Naive thymus-derived CD4-positive, alpha-beta T cell (primary cell): Measurements from ENCODE around the gene TAF1L. TPM values are rescaled to one million over a fixed set of nuclear protein-coding genes. Genes with fewer than 3 reads are reported as not detected.
"Not testable (repeated sequence)": the region's sequence is repeated elsewhere in the genome, so short reads cannot be mapped to it uniquely, and the experiment has no call there.

Experiments
- ATAC-seq: fragments of 150-1000 bp; cut with Tn5 transposase; 2 replicates; pipeline ENCODE4 v1.10.0; 2021; ENCODE audit warnings: mild to moderate bottlenecking, moderate library complexity
- CTCF ChIA-PET: fragments of 350-600 bp; sonication (Branson Sonifier 250); formaldehyde crosslinking; loops from one replicate; lab custom pipeline; 2021; ENCODE audit warnings: antibody characterized with exemption; lab: Charles Lee
- POLR2A ChIA-PET: fragments of 350-600 bp; sonication (Branson Sonifier 250); formaldehyde crosslinking; loops from one replicate; lab custom pipeline; 2021; ENCODE audit warnings: antibody characterized with exemption, inconsistent platforms; lab: Charles Lee
- DNase-seq, 9 donors: peaks; one replicate each; pipeline versions ENCODE4 v3.0.0 to v3.0.0-alpha.2; 2020 to 2022; ENCODE audit warnings: mixed read lengths in 1 of 9
- H3K27ac ChIP-seq: one replicate; pipeline ENCODE4 v1.7.0; 2013; ENCODE audit warnings: mild to moderate bottlenecking, low read depth, low read length, moderate library complexity
- H3K27me3 ChIP-seq, 2 donors: one replicate each; pipeline ENCODE4 v1.7.0; 2013; ENCODE audit warnings: low read length in 2 of 2, mild to moderate bottlenecking in 2 of 2, moderate library complexity in 2 of 2; ENCODE audit not compliant: control insufficient read depth in 2 of 2, insufficient read depth in 2 of 2
- H3K36me3 ChIP-seq, 3 experiments: 1 replicate in 2 of 3; 2 replicates in 1 of 3; pipeline ENCODE4 v1.7.0; 2013; ENCODE audit warnings: low read length in 3 of 3, mild to moderate bottlenecking in 3 of 3, moderate library complexity in 1 of 3; ENCODE audit not compliant: insufficient read depth in 3 of 3, control insufficient read depth in 2 of 3
- H3K4me1 ChIP-seq, 2 donors: one replicate each; pipeline ENCODE4 v1.7.0; 2013; ENCODE audit warnings: low read length in 2 of 2, mild to moderate bottlenecking in 2 of 2, moderate library complexity in 1 of 2; ENCODE audit not compliant: control insufficient read depth in 2 of 2, insufficient read depth in 2 of 2
- H3K4me3 ChIP-seq: 2 replicates; pipeline ENCODE4 v1.7.0; 2013; ENCODE audit warnings: mild to moderate bottlenecking, low read length
- H3K9me3 ChIP-seq, 3 experiments: 1 replicate in 2 of 3; 2 replicates in 1 of 3; pipeline ENCODE4 v1.7.0; 2013; ENCODE audit warnings: low read length in 3 of 3; ENCODE audit not compliant: control insufficient read depth in 2 of 3
- H3K27ac Mint-ChIP-seq, 9 donors: one replicate each; pipeline ENCODE4 v1.8.0; 2020 to 2022; ENCODE audit warnings: mixed read lengths in 9 of 9, mild to moderate bottlenecking in 8 of 9, moderate library complexity in 5 of 9, inconsistent platforms in 2 of 9
- H3K27me3 Mint-ChIP-seq, 5 donors: one replicate each; pipeline ENCODE4 v1.8.0; 2021 to 2022; ENCODE audit warnings: mixed read lengths in 5 of 5, mild to moderate bottlenecking in 1 of 5
- H3K36me3 Mint-ChIP-seq, 5 donors: one replicate each; pipeline ENCODE4 v1.8.0; 2020 to 2022; ENCODE audit warnings: mixed read lengths in 5 of 5, mild to moderate bottlenecking in 3 of 5, inconsistent platforms in 1 of 5
- H3K4me1 Mint-ChIP-seq, 7 donors: one replicate each; pipeline ENCODE4 v1.8.0; 2020 to 2022; ENCODE audit warnings: mixed read lengths in 7 of 7, mild to moderate bottlenecking in 3 of 7, inconsistent platforms in 1 of 7
- H3K4me3 Mint-ChIP-seq, 10 donors: one replicate each; pipeline ENCODE4 v1.8.0; 2020 to 2022; ENCODE audit warnings: mild to moderate bottlenecking in 10 of 10, mixed read lengths in 10 of 10, moderate library complexity in 6 of 10, inconsistent platforms in 2 of 10
- H3K9me3 Mint-ChIP-seq, 11 donors: one replicate each; pipeline ENCODE4 v1.8.0; 2020 to 2022; ENCODE audit warnings: mixed read lengths in 11 of 11, mild to moderate bottlenecking in 4 of 11, inconsistent platforms in 1 of 11, moderate library complexity in 1 of 11
- intact Hi-C, 2 donors: fragments of 100-400 bp; cut with micrococcal nuclease; formaldehyde crosslinking; loops; one replicate each; pipeline ENCODE4 v1.15.1; 2023
- polyA plus RNA-seq, 2 donors: library from polyadenylated mRNA; unstranded; fragments of 300-500 nt; fragmentation: Illumina TruSeq; gene quantifications; one replicate each; pipeline ENCODE4 v1.2.3, GENCODE V29; 2021
- total RNA-seq, 6 experiments: library from RNA in 5 of 6; stranded (reverse) in 5 of 6; gene quantifications; 1 replicate in 5 of 6; 2 replicates in 1 of 6; pipeline ENCODE4 v1.2.3 and lab custom pipeline; 2021 to 2026

TAF1L gene
- total and polyA plus RNA-seq, 7 experiments from 2014 or later, result 0.05 TPM; not detected in 4

DNA sequence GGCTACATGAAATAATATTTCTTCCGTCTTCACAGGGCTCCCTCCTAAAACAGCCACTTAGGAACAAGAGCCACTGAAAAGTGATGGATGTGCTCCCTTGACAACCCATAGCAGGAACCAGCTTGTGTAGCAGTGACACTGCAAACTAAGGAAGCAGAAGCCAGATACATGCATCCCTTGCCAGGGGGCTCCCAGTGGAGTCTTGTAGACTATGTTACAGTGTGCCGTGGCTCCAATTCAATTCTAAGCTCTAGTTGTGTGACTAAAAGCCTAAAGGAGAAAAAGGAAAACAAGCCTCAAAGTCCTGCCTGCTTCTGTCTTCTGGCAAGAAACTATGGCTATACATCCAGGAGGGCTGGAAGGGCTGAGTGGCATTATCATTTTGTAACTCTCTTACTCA is 12.2 kb upstream of the TAF1L start:
- Mint-ChIP-seq H3K4me1 (no peaks in the 10 kb centered on the region), H3K9me3 (peaks cover 0 to 18% (median 10%) of the 10 kb centered on the region in 11 donors), H3K27ac (no peak overlapping the region), H3K27me3 (peaks cover 4 to 45% (median 36%) of the 10 kb centered on the region in 5 donors), H3K4me3 (no peak overlapping the region), H3K36me3 (no peaks in the 10 kb centered on the region)
- H3K27ac ChIP-seq, result no peak overlapping the region
- intact Hi-C loops, result no loop called here
- ATAC-seq (no peak), DNase-seq (no peak)
- H3K4me1 ChIP-seq, result no peaks in the 10 kb centered on the region
- H3K4me3 ChIP-seq, result no peak overlapping the region
- peaks cover 0 to 3% (median 0%) of the 10 kb centered on the region in 3 experiments for H3K9me3 ChIP-seq
- POLR2A ChIA-PET, result no interaction called here
- no peaks in the 10 kb centered on the region for H3K36me3 ChIP-seq
- CTCF ChIA-PET, result no interaction called here
- no peaks in the 10 kb centered on the region for H3K27me3 ChIP-seq

DNA sequence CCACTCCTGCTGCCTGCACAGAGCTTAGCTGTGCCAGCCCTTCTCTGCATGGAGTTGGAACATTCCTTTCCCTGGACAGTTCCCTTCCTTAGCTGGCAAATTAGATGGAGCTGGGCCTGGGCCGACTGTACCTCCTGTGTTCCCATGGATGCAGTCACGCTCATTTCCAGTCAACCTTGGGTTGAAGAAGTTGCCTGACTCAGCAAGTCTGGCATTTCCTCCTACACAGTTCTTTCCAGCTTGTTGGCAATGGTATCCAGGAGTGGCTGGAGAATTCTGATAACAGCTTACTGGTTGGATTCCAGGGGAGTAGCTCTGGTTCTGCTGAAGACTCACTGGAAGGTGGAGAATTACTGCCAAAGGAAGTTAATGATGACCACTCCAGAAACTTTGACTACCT is 9.2 kb upstream of the TAF1L start:
- Mint-ChIP-seq H3K27ac (no peak overlapping the region), H3K9me3 (peaks cover 0 to 10% (median 4%) of the 10 kb centered on the region in 11 donors), H3K36me3 (peaks cover 0 to 6% (median 0%) of the 10 kb centered on the region in 5 donors), H3K4me3 (no peak overlapping the region), H3K4me1 (no peaks in the 10 kb centered on the region), H3K27me3 (peaks cover 4 to 57% (median 46%) of the 10 kb centered on the region in 5 donors)
- ChIA-PET POLR2A (no interaction called here), CTCF (no interaction called here)
- H3K27ac ChIP-seq, result no peak overlapping the region
- intact Hi-C loops, result no loop called here
- no peaks in the 10 kb centered on the region for H3K36me3 ChIP-seq
- no peak overlapping the region for H3K4me3 ChIP-seq
- no peak for DNase-seq
- no peaks in the 10 kb centered on the region for H3K4me1 ChIP-seq
- ATAC-seq, result no peak
- no peaks in the 10 kb centered on the region for H3K9me3 ChIP-seq
- H3K27me3 ChIP-seq, result no peaks in the 10 kb centered on the region

DNA sequence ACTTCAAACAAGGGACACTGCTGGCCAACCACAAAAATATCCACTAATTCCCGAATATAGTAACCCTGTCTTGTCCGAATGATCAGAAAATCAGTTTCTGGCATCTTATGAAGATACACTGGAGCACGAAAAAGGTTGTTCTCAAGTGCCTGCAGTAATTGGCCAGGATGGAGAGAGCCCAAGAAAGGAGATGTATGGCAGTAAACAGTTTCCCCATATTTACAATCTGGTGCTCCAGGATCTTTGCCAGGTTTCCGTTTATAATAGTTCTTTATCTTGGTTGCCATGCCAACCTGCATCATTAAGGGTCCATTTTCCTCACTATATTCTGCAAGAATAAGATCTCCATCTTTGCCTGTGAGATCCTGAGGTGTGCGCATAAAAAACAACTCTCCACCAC is 2.3 kb downstream of the TAF1L start:
- H3K4me1 ChIP-seq, H3K27me3 ChIP-seq, H3K4me3 Mint-ChIP-seq, CTCF ChIA-PET, DNase-seq, H3K4me1 Mint-ChIP-seq, ATAC-seq, POLR2A ChIA-PET, H3K9me3 Mint-ChIP-seq, H3K9me3 ChIP-seq, H3K4me3 ChIP-seq, H3K27ac Mint-ChIP-seq, H3K36me3 ChIP-seq, intact Hi-C loops, H3K36me3 Mint-ChIP-seq, H3K27ac ChIP-seq: not testable (repeated sequence)
- H3K27me3 Mint-ChIP-seq, result peaks cover 0 to 20% (median 10%) of the 10 kb centered on the region in 5 donors

DNA sequence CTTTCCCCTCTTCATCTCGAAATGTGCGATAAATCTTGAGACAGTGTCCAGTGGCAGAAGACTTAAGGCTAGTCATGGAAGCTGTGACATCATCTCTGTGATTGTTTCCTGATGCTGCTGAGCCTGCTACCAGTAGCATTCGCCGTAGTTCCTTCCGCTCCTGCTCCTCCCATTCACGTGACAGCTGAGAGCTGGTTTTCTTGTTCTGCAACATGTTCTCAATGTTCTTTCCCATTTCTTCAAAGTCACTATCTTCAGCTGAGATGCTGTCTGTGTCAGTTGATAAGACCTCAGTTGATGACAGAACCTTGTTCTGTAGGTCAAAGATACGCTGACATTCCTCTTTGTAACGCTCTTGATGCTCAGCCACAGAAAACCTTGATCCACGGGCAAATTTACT is 3.5 kb downstream of the TAF1L start:
- Mint-ChIP-seq H3K4me1 (no peaks in the 10 kb centered on the region), H3K36me3 (no peaks in the 10 kb centered on the region), H3K9me3 (peaks cover 0 to 9% (median 3%) of the 10 kb centered on the region in 11 donors), H3K27ac (no peak overlapping the region), H3K27me3 (peaks cover 0 to 18% (median 9%) of the 10 kb centered on the region in 5 donors), H3K4me3 (no peak overlapping the region)
- no peak overlapping the region for H3K27ac ChIP-seq
- no peak for ATAC-seq
- no peaks in the 10 kb centered on the region for H3K4me1 ChIP-seq
- no peak overlapping the region for H3K4me3 ChIP-seq
- DNase-seq, result no peak
- ChIA-PET POLR2A (no interaction called here), CTCF (no interaction called here)
- no peaks in the 10 kb centered on the region for H3K27me3 ChIP-seq
- intact Hi-C loops, result no loop called here
- no peaks in the 10 kb centered on the region for H3K9me3 ChIP-seq
- H3K36me3 ChIP-seq, result no peaks in the 10 kb centered on the region

DNA sequence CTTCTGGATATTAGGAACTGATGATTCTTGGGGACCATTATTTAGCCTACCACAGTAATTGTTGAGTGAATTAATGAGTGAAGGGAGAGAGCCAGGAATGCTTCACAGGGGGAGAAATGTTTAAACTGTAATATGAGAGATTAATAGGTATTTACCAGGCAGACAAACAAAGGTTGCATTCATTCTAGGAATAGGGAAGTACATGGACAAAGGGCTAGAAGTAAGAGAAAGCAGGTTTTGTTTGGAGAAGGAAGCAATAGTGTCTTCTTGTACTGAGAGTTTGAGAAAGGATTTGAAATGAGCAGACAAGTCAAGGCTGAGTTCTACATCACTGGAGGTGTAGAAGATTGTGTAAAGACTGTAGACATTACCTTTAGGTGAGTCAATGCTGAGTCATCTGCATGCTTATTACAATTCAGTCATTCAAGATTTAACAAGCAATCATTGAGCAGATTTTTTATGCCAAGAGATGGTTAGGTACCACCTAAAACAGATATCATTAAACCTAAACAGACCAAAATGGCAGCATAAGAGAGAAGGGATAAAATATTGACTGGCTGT is 8.0 kb downstream of the TAF1L start:
- no peaks in the 10 kb centered on the region for H3K36me3 ChIP-seq
- no peaks in the 10 kb centered on the region for H3K4me1 Mint-ChIP-seq
- CTCF ChIA-PET, result no interaction called here

DNA sequence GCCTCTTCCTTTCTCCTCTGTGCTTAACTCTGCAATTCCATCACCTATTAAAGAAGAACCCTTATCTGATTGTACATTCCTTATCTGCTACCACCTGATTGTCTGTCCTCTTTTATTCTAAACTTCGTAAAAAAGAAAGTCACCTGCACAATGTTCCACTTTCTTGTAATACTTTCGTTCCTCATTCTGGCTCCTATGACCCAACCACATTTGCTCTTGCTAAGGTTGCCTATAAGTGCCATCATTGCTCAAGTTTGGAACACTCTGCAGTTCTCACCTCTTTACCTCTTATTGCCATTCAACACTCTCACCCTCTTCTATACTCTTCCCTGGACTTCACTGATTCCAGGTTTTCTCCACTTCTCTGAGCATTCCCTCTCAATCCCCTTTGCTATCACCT is 10.1 kb downstream of the TAF1L start:
- Histone ChIP-seq H3K4me1 (no peaks in the 10 kb centered on the region), H3K9me3 (no peaks in the 10 kb centered on the region), H3K27me3 (no peaks in the 10 kb centered on the region), H3K36me3 (no peaks in the 10 kb centered on the region), H3K4me3 (no peak overlapping the region), H3K27ac (no peak overlapping the region)
- no peak for DNase-seq
- ChIA-PET CTCF (no interaction called here), POLR2A (no interaction called here)
- Mint-ChIP-seq H3K36me3 (no peaks in the 10 kb centered on the region), H3K4me3 (no peak overlapping the region), H3K4me1 (no peaks in the 10 kb centered on the region), H3K9me3 (no peaks in the 10 kb centered on the region), H3K27me3 (peaks cover 0 to 20% (median 14%) of the 10 kb centered on the region in 5 donors), H3K27ac (no peak overlapping the region)
- ATAC-seq, result no peak
- intact Hi-C loops, result no loop called here

More for the DNA sequence above, 8.0 kb downstream of the TAF1L start:
- no peak overlapping the region for H3K27ac Mint-ChIP-seq
- H3K9me3 Mint-ChIP-seq, result no peaks in the 10 kb centered on the region
- Histone ChIP-seq H3K4me1 (no peaks in the 10 kb centered on the region), H3K27ac (no peak overlapping the region), H3K9me3 (no peaks in the 10 kb centered on the region), H3K27me3 (no peaks in the 10 kb centered on the region), H3K4me3 (no peak overlapping the region)
- peaks cover 0 to 9% (median 7%) of the 10 kb centered on the region in 5 donors for H3K27me3 Mint-ChIP-seq
- no peak overlapping the region for H3K4me3 Mint-ChIP-seq
- no peaks in the 10 kb centered on the region for H3K36me3 Mint-ChIP-seq
- intact Hi-C loops, result no loop called here
- DNase-seq (no peak), ATAC-seq (no peak)
- POLR2A ChIA-PET, result no interaction called here

DNA sequence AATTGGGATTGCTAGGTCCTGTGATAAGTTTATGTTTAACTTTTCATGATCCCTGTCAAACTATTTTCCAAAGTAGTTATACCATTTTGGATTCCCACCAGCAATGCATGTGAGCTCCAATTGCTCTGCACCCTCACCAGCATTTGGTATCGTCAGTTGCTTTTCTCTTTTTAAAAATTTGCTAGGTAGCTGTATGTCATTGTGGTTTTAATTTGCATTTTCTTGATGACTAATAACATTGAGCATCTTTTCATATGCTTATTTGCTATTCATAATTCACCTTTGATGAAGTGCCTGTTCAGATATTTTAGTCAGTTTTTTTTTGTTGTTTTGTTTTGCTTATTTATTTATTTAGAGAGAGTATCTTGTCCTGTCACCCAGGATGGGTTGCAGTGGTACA is 12.5 kb downstream of the TAF1L start:
- no peaks in the 10 kb centered on the region for H3K9me3 ChIP-seq
- ChIA-PET POLR2A (no interaction called here), CTCF (no interaction called here)
- no peaks in the 10 kb centered on the region for H3K27me3 ChIP-seq
- Mint-ChIP-seq H3K27me3 (peaks cover 0 to 28% (median 18%) of the 10 kb centered on the region in 5 donors), H3K27ac (no peak overlapping the region), H3K9me3 (no peaks in the 10 kb centered on the region), H3K36me3 (no peaks in the 10 kb centered on the region), H3K4me3 (no peak overlapping the region), H3K4me1 (no peaks in the 10 kb centered on the region)
- DNase-seq (no peak), ATAC-seq (no peak)
- no peaks in the 10 kb centered on the region for H3K36me3 ChIP-seq
- intact Hi-C loops, result no loop called here
- H3K4me1 ChIP-seq, result no peaks in the 10 kb centered on the region
- H3K4me3 ChIP-seq, result no peak overlapping the region
- H3K27ac ChIP-seq, result no peak overlapping the region
